Endothelial cell of umbilical vein (primary cell): ENCODE results near the gene PRKX. TPM values are rescaled to one million over a fixed set of nuclear protein-coding genes. Genes with fewer than 3 reads are reported as not detected.
A peak's percentile ranks its signal among the peaks of the same experiment; 100 is the strongest.

Source experiments
- Bru-seq: library from RNA; stranded (reverse); fragments of 400-500 nt; gene quantifications from one replicate; lab custom pipeline; 2021; lab: Mats Ljungman, UMichigan
- BruChase-seq, 2 experiments: library from RNA; stranded (reverse); fragments of 400-500 nt; gene quantifications; one replicate each; lab custom pipeline; 2021; lab: Mats Ljungman, UMichigan
- BruUV-seq: library from RNA; stranded (reverse); fragments of 400-500 nt; replicated peaks from 2 replicates; lab custom pipeline; 2021; lab: Mats Ljungman, UMichigan
- CTCF ChIA-PET: fragments of 300-600, 350-600 bp; sonication (Branson Sonifier 250); formaldehyde crosslinking; loops from one replicate; lab custom pipeline; 2021; ENCODE audit warnings: antibody characterized with exemption, inconsistent platforms; lab: Charles Lee
- POLR2A ChIA-PET: fragments of 300-600, 350-600 bp; sonication (Branson Sonifier 250); formaldehyde crosslinking; loops from one replicate; lab custom pipeline; 2021; ENCODE audit warnings: antibody characterized with exemption, inconsistent platforms; lab: Charles Lee
- DNase-seq: peaks from one replicate; pipeline ENCODE4 v3.0.0-alpha.2; 2011; ENCODE audit warnings: low read depth, low spot score
- FAIRE-seq: peaks from 2 replicates; lab custom pipeline; 2011; peaks lifted over from hg19 to GRCh38; lab: Jason Lieb, UNC
- H2AFZ ChIP-seq: 2 replicates; pipeline ENCODE4 v1.6.0; 2012; ENCODE audit warnings: low read depth, low read length, control low read depth, inconsistent platforms
- H3K27ac ChIP-seq: 2 replicates; pipeline ENCODE4 v1.5.1; 2011; ENCODE audit warnings: low read depth, mild to moderate bottlenecking, control low read depth, low read length, moderate library complexity; ENCODE audit not compliant: insufficient read depth
- H3K27me3 ChIP-seq, 2 experiments: 2 replicates each; pipeline versions ENCODE4 v1.6.0 to v1.6.1; 2011; ENCODE audit warnings: low read length in 2 of 2, mixed read lengths in 1 of 2; ENCODE audit not compliant: control insufficient read depth in 2 of 2, insufficient read depth in 2 of 2
- H3K36me3 ChIP-seq, 2 experiments: 2 replicates in 1 of 2; 3 replicates in 1 of 2; pipeline ENCODE4 v1.5.1; 2011; ENCODE audit warnings: low read length in 2 of 2, mild to moderate bottlenecking in 1 of 2, moderate library complexity in 1 of 2; ENCODE audit not compliant: control insufficient read depth in 2 of 2, insufficient read depth in 2 of 2; ENCODE audit errors: extremely low read depth in 1 of 2
- H3K4me1 ChIP-seq: 3 replicates; pipeline ENCODE4 v1.5.1; 2011; ENCODE audit warnings: mild to moderate bottlenecking, low read length; ENCODE audit not compliant: control insufficient read depth, insufficient read depth; ENCODE audit errors: extremely low read depth
- H3K4me2 ChIP-seq: 2 replicates; pipeline ENCODE4 v1.6.1; 2011; ENCODE audit warnings: low read length, control low read depth, mixed read lengths; ENCODE audit not compliant: insufficient read depth
- H3K4me3 ChIP-seq, 3 experiments: fragments of 200-600 bp in 1 of 3; sonication (generic), shearing (Covaris generic) in 1 of 3; replicated peaks in 1 of 3; 2 replicates each; pipeline ENCODE4 v1.5.1; 2011 to 2016; ENCODE audit warnings: control low read depth in 3 of 3, low read length in 3 of 3, mild to moderate bottlenecking in 2 of 3, inconsistent platforms in 1 of 3, low read depth in 1 of 3, moderate library complexity in 1 of 3; ENCODE audit not compliant: insufficient read depth in 1 of 3
- H3K79me2 ChIP-seq: 2 replicates; pipeline ENCODE4 v1.6.0; 2012; ENCODE audit warnings: low read length, inconsistent platforms; ENCODE audit not compliant: control insufficient read depth, insufficient read depth
- H3K9ac ChIP-seq: replicated peaks from 2 replicates; pipeline ENCODE3; 2011; ENCODE audit warnings: low read length, control low read depth; ENCODE audit not compliant: insufficient read depth; ENCODE audit errors: extremely low read depth
- H3K9me1 ChIP-seq: replicated peaks from 3 replicates; pipeline ENCODE4 v1.6.0; 2011; ENCODE audit warnings: mild to moderate bottlenecking, low read length; ENCODE audit not compliant: control insufficient read depth, insufficient read depth; ENCODE audit errors: extremely low read depth
- H3K9me3 ChIP-seq: replicated peaks from 2 replicates; pipeline ENCODE4 v1.5.1; 2012; ENCODE audit warnings: low read length, inconsistent platforms; ENCODE audit not compliant: control insufficient read depth, insufficient read depth
- H4K20me1 ChIP-seq: replicated peaks from 2 replicates; pipeline ENCODE3; 2011; ENCODE audit warnings: mild to moderate bottlenecking, low read length; ENCODE audit not compliant: control insufficient read depth, insufficient read depth; ENCODE audit errors: extremely low read depth
- EZH2 ChIP-seq: IDR thresholded peaks from 2 replicates; pipeline ENCODE4 v1.6.1; 2012; ENCODE audit warnings: borderline replicate concordance, low read depth, mild to moderate bottlenecking, moderate library complexity, low read length, inconsistent platforms; ENCODE audit not compliant: severe bottlenecking
- FOS ChIP-seq: IDR thresholded peaks from 2 replicates; pipeline ENCODE4 v1.6.1; 2011; ENCODE audit warnings: mild to moderate bottlenecking, low read length, moderate library complexity, borderline replicate concordance; ENCODE audit not compliant: insufficient read depth
- GATA2 ChIP-seq: IDR thresholded peaks from 2 replicates; pipeline ENCODE4 v1.7.0; 2011; ENCODE audit warnings: low read depth, mild to moderate bottlenecking, moderate library complexity, mixed read lengths, low read length; ENCODE audit not compliant: insufficient read length, insufficient read depth
- JUN ChIP-seq: IDR thresholded peaks from 2 replicates; pipeline ENCODE4 v1.6.1; 2011; ENCODE audit warnings: borderline replicate concordance, low read depth; ENCODE audit not compliant: insufficient read length, insufficient read depth
- MYC ChIP-seq: IDR thresholded peaks from one replicate; pipeline ENCODE4 v1.6.1; 2011; ENCODE audit warnings: mild to moderate bottlenecking, low read depth, low read length
- POLR2A ChIP-seq: IDR thresholded peaks from 2 replicates; pipeline ENCODE4 v1.6.1; 2012; ENCODE audit warnings: low read depth, mild to moderate bottlenecking, control low read depth, low read length
- POLR2AphosphoS5 ChIP-seq: IDR thresholded peaks from 2 replicates; pipeline ENCODE4 v1.6.1; 2012; ENCODE audit warnings: low read depth, mild to moderate bottlenecking, control low read depth, low read length, moderate library complexity; ENCODE audit not compliant: insufficient read depth
- dilution Hi-C: fragments of 300-500 bp; cut with MboI; formaldehyde crosslinking; loops from one replicate; pipeline ENCODE4 v1.15.0; 2019; ENCODE audit warnings: low sequenced_read_pairs; ENCODE audit not compliant: extremely low pct_ligation_motif_present
- intact Hi-C: fragments of 100-400 bp; cut with micrococcal nuclease; formaldehyde crosslinking; loops from one replicate; pipeline ENCODE4 v1.10.0; 2022
- long read RNA-seq: library from polyadenylated mRNA; stranded (forward); transcript quantifications from one replicate; pipeline ENCODE4 v2.0.0, GENCODE V29; 2021
- polyA minus RNA-seq, 3 experiments: library from RNA; depleted of rRNA, polyadenylated mRNA; stranded (reverse); fragments of >200 nt; gene quantifications; 1 replicate in 1 of 3; 2 replicates in 2 of 3; pipeline ENCODE4 v1.2.3, GENCODE V29; 2011
- polyA plus RNA-seq, 4 experiments: library from polyadenylated mRNA; depleted of rRNA in 3 of 4; stranded (reverse) in 3 of 4; unstranded in 1 of 4; fragments of >200 nt; gene quantifications; 2 replicates each; pipeline versions ENCODE4 v1.2.1 to v1.2.3, GENCODE V29; 2011 to 2012; ENCODE audit warnings: missing spikeins in 1 of 4
- total RNA-seq: library from RNA; stranded (reverse); gene quantifications from 2 replicates; pipeline ENCODE4 v1.2.3, GENCODE V29; 2021
- TF ChIP-seq, protein P1 (sequence below): IDR thresholded peaks from 2 replicates; pipeline ENCODE4 v1.6.1; 2011; ENCODE audit not compliant: insufficient read depth, insufficient read length
- TF ChIP-seq, protein P2 (sequence below), 2 donors: IDR thresholded peaks; 1 replicate in 1 of 2; 2 replicates in 1 of 2; pipeline ENCODE4 v1.5.1; 2011; ENCODE audit warnings: low read length in 2 of 2, mild to moderate bottlenecking in 2 of 2, moderate library complexity in 2 of 2, control low read depth in 1 of 2, inconsistent platforms in 1 of 2, low read depth in 1 of 2; ENCODE audit not compliant: insufficient read depth in 1 of 2; ENCODE audit errors: extremely low read depth in 1 of 2

Gene PRKX
- 27.5 and 34.1 TPM in 2 replicates for total RNA-seq
- 6.8 and 11.2 TPM in 2 replicates for polyA plus RNA-seq
- 13.8 and 15.2 TPM in 2 replicates for polyA plus RNA-seq (2011; cell fraction: cytosol; rRNA removed)
- 14.2 and 21.4 TPM in 2 replicates for polyA plus RNA-seq (2011; cell fraction: nucleus; rRNA removed)
- polyA plus RNA-seq (2012), result 25.4 and 35.1 TPM in 2 replicates
- polyA minus RNA-seq, result 20.4 and 21.5 TPM in 2 replicates
- polyA minus RNA-seq (2011; cell fraction: cytosol; rRNA and poly(A)+ RNA removed), result 10.9 TPM
- 12.3 and 18.8 TPM in 2 replicates for polyA minus RNA-seq (2011; cell fraction: nucleus; rRNA and poly(A)+ RNA removed)
- percentile 65 among the genes with signal in this experiment for Bru-seq, nascent RNA
- BruChase-seq, experiment 1, labeled RNA remaining after a 6-hour chase, result percentile 77 among the genes with signal in this experiment
- BruChase-seq, experiment 2, labeled RNA remaining after a 2-hour chase, result percentile 67 among the genes with signal in this experiment
- long read RNA-seq, full-length matches to known transcripts, result 15 of 35 reads
- long read RNA-seq, partial matches to known transcripts, result 1 of 35 reads
- long read RNA-seq, other reads (novel, unspliced or antisense), result 19 of 35 reads

DNA sequence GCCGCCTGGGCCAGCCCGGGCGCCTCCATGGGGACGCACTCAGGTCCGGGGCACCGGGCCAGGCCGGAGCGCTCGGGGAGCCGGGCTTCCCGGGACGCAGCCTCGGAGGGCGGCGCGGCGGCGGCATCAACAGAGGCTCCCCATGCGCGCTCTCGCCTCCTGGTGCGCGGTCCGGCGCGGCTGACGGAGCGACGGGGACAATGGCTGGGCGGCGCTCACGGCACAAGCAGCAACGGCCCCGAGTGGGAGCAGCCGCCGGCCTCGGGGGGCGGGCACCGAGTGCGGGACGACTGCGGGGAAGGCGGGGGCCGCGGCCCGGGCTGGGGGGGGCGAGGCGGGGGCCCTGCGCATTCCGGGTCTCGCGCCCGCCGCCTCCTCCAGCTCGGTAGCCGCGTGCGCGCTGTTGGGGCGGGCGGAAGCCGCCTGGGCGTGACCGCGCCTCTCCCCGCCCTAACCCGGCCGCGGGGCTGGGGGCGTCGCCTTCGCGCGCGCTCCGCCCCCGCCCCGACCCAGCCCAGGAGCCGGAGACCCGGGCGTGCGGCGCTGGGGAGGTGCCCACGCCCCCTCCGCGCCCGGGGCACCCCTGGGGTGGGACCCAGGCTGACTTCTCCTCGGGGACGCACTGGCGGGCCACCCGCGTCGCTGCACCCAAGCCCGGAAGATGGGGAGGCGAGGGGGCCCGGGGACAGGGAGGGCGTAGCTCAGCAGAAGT lies at the start of gene PRKX:
Gene PRKX, minus strand, starts transcription at position 425 of the 712 bp plus-strand sequence. Its CDS starts 396 bp downstream, at position 29.
- H3K4me2 ChIP-seq, result peak within 1 kb of the TSS; percentile 67
- H3K27ac ChIP-seq, result peak within 1 kb of the TSS; percentile 29
- H3K4me1 ChIP-seq, result no peaks in the 10 kb centered on the region
- peak within 1 kb of the TSS; percentile 85 for H2AFZ ChIP-seq
- CTCF ChIA-PET, result interaction anchor here (1.1 kb wide), 1 partner anchor 13 kb away, joined by 3 read pairs; no protein-coding TSS in a partner anchor
- dilution Hi-C loops, result no loop called here
- H4K20me1 ChIP-seq, result no peaks in the 10 kb centered on the region
- H3K9me3 ChIP-seq, result no peaks in the 10 kb centered on the region
- peaks cover 32% of the 10 kb centered on the region for H3K79me2 ChIP-seq
- POLR2A ChIA-PET, result interaction anchor here (0.8 kb wide), 1 partner anchor 839 kb away, joined by 6 read pairs; no protein-coding TSS in a partner anchor
- H3K4me3 ChIP-seq, result peak within 1 kb of the TSS; percentile 58 to 81 (median 71)
- H3K36me3 ChIP-seq, result no peaks in the 10 kb centered on the region
- peak within 1 kb of the TSS; percentile 42 for H3K9ac ChIP-seq
- intact Hi-C loops, result loop anchor here (10.0 kb wide), 1 partner anchor 59 kb away; no protein-coding TSS in a partner anchor
- no peaks in the 10 kb centered on the region for H3K27me3 ChIP-seq
- peak; percentile 43 for DNase-seq
- H3K9me1 ChIP-seq, result no peaks in the 10 kb centered on the region
- TF ChIP-seq JUN, result no peak
- TF ChIP-seq POLR2A, result no peak
- TF ChIP-seq POLR2AphosphoS5, result peak; percentile 25
- peak; percentile 48 for FAIRE-seq
- BruUV-seq, result no TSS peak

DNA sequence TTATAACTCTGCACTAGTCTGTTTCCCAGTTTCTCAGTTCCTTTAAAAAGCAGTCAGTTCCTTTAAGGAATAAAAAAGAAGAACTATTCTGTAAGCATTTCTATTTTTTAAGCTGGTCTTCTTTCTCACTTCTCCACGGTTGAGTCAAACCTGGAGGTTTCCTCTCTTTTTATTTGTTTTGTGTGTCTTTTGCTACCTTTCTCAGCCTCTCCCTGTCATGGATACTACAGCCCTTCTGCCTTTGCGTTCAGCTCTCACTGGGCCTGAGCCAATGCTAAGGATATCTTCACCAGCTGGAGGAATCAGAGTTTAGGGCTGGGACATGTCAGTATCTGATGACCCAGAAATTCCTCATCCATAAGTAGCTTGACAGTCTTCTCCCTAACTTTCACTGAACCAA lies 49.7 kb upstream of the PRKX start:
- H3K79me2 ChIP-seq, result no peaks in the 10 kb centered on the region

More for the DNA sequence above, 49.7 kb upstream of the PRKX start:
- Histone ChIP-seq H3K4me1 (no peaks in the 10 kb centered on the region), H3K36me3 (no peaks in the 10 kb centered on the region), H3K27ac (no peak overlapping the region), H3K27me3 (no peaks in the 10 kb centered on the region), H3K9me3 (no peaks in the 10 kb centered on the region), H2AFZ (no peak overlapping the region), H3K9ac (no peak overlapping the region), H3K9me1 (no peaks in the 10 kb centered on the region), H3K4me3 (no peak overlapping the region), H3K4me2 (no peak overlapping the region), H4K20me1 (no peaks in the 10 kb centered on the region)
- intact Hi-C loops, result no loop called here
- dilution Hi-C loops, result no loop called here
- FAIRE-seq, result no peak
- TF ChIP-seq POLR2A (no peak), EZH2 (no peak), POLR2AphosphoS5 (no peak), JUN (no peak), MYC (no peak), FOS (no peak), GATA2 (no peak)
- TF ChIP-seq, protein P1, sequence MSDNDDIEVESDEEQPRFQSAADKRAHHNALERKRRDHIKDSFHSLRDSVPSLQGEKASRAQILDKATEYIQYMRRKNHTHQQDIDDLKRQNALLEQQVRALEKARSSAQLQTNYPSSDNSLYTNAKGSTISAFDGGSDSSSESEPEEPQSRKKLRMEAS, result no peak
- TF ChIP-seq, protein P2, sequence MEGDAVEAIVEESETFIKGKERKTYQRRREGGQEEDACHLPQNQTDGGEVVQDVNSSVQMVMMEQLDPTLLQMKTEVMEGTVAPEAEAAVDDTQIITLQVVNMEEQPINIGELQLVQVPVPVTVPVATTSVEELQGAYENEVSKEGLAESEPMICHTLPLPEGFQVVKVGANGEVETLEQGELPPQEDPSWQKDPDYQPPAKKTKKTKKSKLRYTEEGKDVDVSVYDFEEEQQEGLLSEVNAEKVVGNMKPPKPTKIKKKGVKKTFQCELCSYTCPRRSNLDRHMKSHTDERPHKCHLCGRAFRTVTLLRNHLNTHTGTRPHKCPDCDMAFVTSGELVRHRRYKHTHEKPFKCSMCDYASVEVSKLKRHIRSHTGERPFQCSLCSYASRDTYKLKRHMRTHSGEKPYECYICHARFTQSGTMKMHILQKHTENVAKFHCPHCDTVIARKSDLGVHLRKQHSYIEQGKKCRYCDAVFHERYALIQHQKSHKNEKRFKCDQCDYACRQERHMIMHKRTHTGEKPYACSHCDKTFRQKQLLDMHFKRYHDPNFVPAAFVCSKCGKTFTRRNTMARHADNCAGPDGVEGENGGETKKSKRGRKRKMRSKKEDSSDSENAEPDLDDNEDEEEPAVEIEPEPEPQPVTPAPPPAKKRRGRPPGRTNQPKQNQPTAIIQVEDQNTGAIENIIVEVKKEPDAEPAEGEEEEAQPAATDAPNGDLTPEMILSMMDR (IDR thresholded peaks at IDR 0.05; ENCODE audit: extremely low read depth in 1 of 2, insufficient read depth in 1 of 2, low read depth in 1 of 2, low read length in 2 of 2), result no peak
- CTCF ChIA-PET, result no interaction called here
- BruUV-seq, result no TSS peak
- no peak for DNase-seq
- POLR2A ChIA-PET, result no interaction called here
